Measurements from ENCODE around the gene CEP57L1.

GRCh38 chr6:109048670-109049415, 46.5 kb upstream of the CEP57L1 start:
- TF ChIP-seq CTCF (IDR thresholded peaks at IDR 0.05 in 4 of 5, conservative IDR thresholded peaks at IDR 0.05 in 1 of 5) (no peak), POLR2A (IDR thresholded peaks at IDR 0.05) (no peak)
